K562 (cell line): ENCODE measurements around the gene HOXB8. TPM values are rescaled to one million over a fixed set of nuclear protein-coding genes. Genes with fewer than 3 reads are reported as not detected.

ENCODE experiments used
- ATAC-seq: fragments of 200-7000 bp; cut with Tn5 transposase; 3 replicates; pipeline ENCODE4 v1.9.1; 2020; ENCODE audit warnings: moderate library complexity
- BruUV-seq: library from RNA; stranded (reverse); fragments of 400-500 nt; replicated peaks from 2 replicates; lab custom pipeline; 2021; lab: Mats Ljungman, UMichigan
- CTCF ChIA-PET: fragments of 300-600 bp; formaldehyde crosslinking; extraction: SDS; loops from one replicate; lab custom pipeline; 2021; ENCODE audit warnings: low intra/inter-chr PET ratio; lab: Yijun Ruan, JAX
- POLR2A ChIA-PET: fragments of 300-600, 350-650 bp; sonication (Branson Sonifier 250); formaldehyde crosslinking; extraction: SDS; loops from one replicate; lab custom pipeline; 2021; ENCODE audit warnings: antibody characterized with exemption, inconsistent platforms; lab: Yijun Ruan, JAX
- DNase-seq, 4 experiments: peaks; one replicate each; pipeline versions ENCODE4 v3.0.0 to v3.0.0-alpha.2; 2011 to 2018; ENCODE audit warnings: low spot score in 3 of 4, mixed read lengths in 3 of 4; ENCODE audit errors: extremely low read depth in 1 of 4
- FAIRE-seq: peaks from 2 replicates; lab custom pipeline; 2011; peaks lifted over from hg19 to GRCh38; lab: Jason Lieb, UNC
- H2AFZ ChIP-seq: 2 replicates; pipeline ENCODE4 v1.6.0; 2011; ENCODE audit warnings: low read depth, low read length, control low read depth, inconsistent platforms
- H3K27ac ChIP-seq: fragments of 200-600 bp; 3 replicates; pipeline ENCODE4 v1.8.0; 2011; ENCODE audit warnings: low read depth, mild to moderate bottlenecking, control low read depth, inconsistent platforms, low read length, moderate library complexity, mixed read lengths; ENCODE audit errors: extremely low read depth
- H3K27me3 ChIP-seq, 2 experiments: fragments of 300-600 bp in 1 of 2; 2 replicates in 1 of 2; 3 replicates in 1 of 2; pipeline versions ENCODE4 v1.6.0 to v1.8.0; 2011; ENCODE audit warnings: inconsistent platforms in 2 of 2, low read length in 2 of 2, mild to moderate bottlenecking in 1 of 2, mixed read lengths in 1 of 2, moderate library complexity in 1 of 2; ENCODE audit not compliant: control insufficient read depth in 2 of 2, insufficient read depth in 2 of 2
- H3K36me3 ChIP-seq: fragments of 300-600 bp; 3 replicates; pipeline ENCODE4 v1.8.0; 2011; ENCODE audit warnings: mild to moderate bottlenecking, low read length, inconsistent platforms; ENCODE audit not compliant: control insufficient read depth, insufficient read depth
- H3K4me1 ChIP-seq, 2 experiments: fragments of 200-600 bp in 1 of 2; replicated peaks in 1 of 2; 2 replicates in 1 of 2; 3 replicates in 1 of 2; pipeline versions ENCODE4 v1.5.1 to v1.8.0; 2011; ENCODE audit warnings: inconsistent platforms in 2 of 2, low read length in 2 of 2, mild to moderate bottlenecking in 1 of 2, mixed read lengths in 1 of 2, moderate library complexity in 1 of 2; ENCODE audit not compliant: control insufficient read depth in 2 of 2, insufficient read depth in 2 of 2
- H3K4me2 ChIP-seq: 2 replicates; pipeline ENCODE4 v1.6.1; 2011; ENCODE audit warnings: low read length, control low read depth, inconsistent platforms, mixed read lengths; ENCODE audit not compliant: insufficient read depth
- H3K4me3 ChIP-seq: fragments of 200-600 bp; sonication (generic), shearing (Covaris generic); 2 replicates; pipeline ENCODE4 v1.5.1; 2016; ENCODE audit warnings: control low read depth, inconsistent platforms
- H3K79me2 ChIP-seq: fragments of 200-600 bp; 3 replicates; pipeline ENCODE4 v1.8.0; 2011; ENCODE audit warnings: low read length, inconsistent platforms; ENCODE audit not compliant: control insufficient read depth, insufficient read depth
- H3K9ac ChIP-seq, 2 experiments: 2 replicates each; pipeline versions ENCODE4 v1.6.0 to v1.6.1; 2011; ENCODE audit warnings: low read depth in 2 of 2, low read length in 2 of 2, control low read depth in 1 of 2, inconsistent platforms in 1 of 2, mild to moderate bottlenecking in 1 of 2, mixed read lengths in 1 of 2; ENCODE audit not compliant: insufficient read depth in 1 of 2
- H3K9me1 ChIP-seq: one replicate; pipeline ENCODE4 v1.6.0; 2011; ENCODE audit warnings: inconsistent platforms, mild to moderate bottlenecking, low read length, moderate library complexity; ENCODE audit not compliant: control insufficient read depth, insufficient read depth
- H3K9me3 ChIP-seq: replicated peaks from 2 replicates; pipeline ENCODE4 v1.5.1; 2011; ENCODE audit warnings: low read depth, low read length, inconsistent platforms; ENCODE audit not compliant: control insufficient read depth, insufficient read depth
- H4K20me1 ChIP-seq: replicated peaks from 2 replicates; pipeline ENCODE4 v1.6.1; 2011; ENCODE audit warnings: low read length, inconsistent platforms, mixed read lengths; ENCODE audit not compliant: control insufficient read depth, insufficient read depth
- CCNT2 ChIP-seq: IDR thresholded peaks from 2 replicates; pipeline ENCODE4 v1.6.1; 2011; ENCODE audit warnings: borderline replicate concordance, low read depth, mild to moderate bottlenecking, moderate library complexity, mixed read lengths, low read length; ENCODE audit not compliant: insufficient read length; ENCODE audit errors: extremely low read depth
- CREB1 ChIP-seq, 2 experiments: sonication (generic) in 1 of 2; formaldehyde crosslinking in 1 of 2; IDR thresholded peaks; 2 replicates each; pipeline versions ENCODE4 v1.6.1 to v1.8.0; 2012 to 2022; ENCODE audit warnings: inconsistent platforms in 1 of 2, mild to moderate bottlenecking in 1 of 2, missing genetic modification reagents in 1 of 2, moderate library complexity in 1 of 2
- GATAD2B ChIP-seq: fragments of 450-650 bp; IDR thresholded peaks from 2 replicates; pipeline ENCODE4 v1.6.1; 2017; ENCODE audit warnings: mild to moderate bottlenecking, borderline replicate concordance
- HES1 ChIP-seq: fragments of 450-650 bp; IDR thresholded peaks from 2 replicates; pipeline ENCODE4 v1.6.1; 2016; ENCODE audit warnings: low read depth, mild to moderate bottlenecking, moderate library complexity
- MLLT1 ChIP-seq, 2 experiments: fragments of 450-650 bp; IDR thresholded peaks; 2 replicates each; pipeline ENCODE4 v1.6.1; 2016
- NCOA6 ChIP-seq: fragments of 450-650 bp; IDR thresholded peaks from 2 replicates; pipeline ENCODE4 v1.6.1; 2017; ENCODE audit warnings: mild to moderate bottlenecking
- POLR2H ChIP-seq: IDR thresholded peaks from 2 replicates; pipeline ENCODE4 v1.6.1; 2016; ENCODE audit warnings: missing genetic modification characterization, low read depth, mild to moderate bottlenecking, control low read depth, missing compliant biosample characterization, moderate library complexity
- PRPF4 ChIP-seq: fragments of 200-400 bp; formaldehyde crosslinking; IDR thresholded peaks from one replicate; pipeline ENCODE4 v1.6.1; 2017; ENCODE audit warnings: low read length, low read depth, mild to moderate bottlenecking; ENCODE audit not compliant: insufficient read depth, poor library complexity, severe bottlenecking
- RCOR1 ChIP-seq, 2 experiments: IDR thresholded peaks; 2 replicates each; pipeline ENCODE4 v1.6.1; 2012; ENCODE audit warnings: low read depth in 2 of 2, low read length in 2 of 2, borderline replicate concordance in 1 of 2, improper control_type of control experiment in 1 of 2
- SREBF1 ChIP-seq: fragments of 150-350 bp; IDR thresholded peaks from 2 replicates; pipeline ENCODE4 v1.6.1; 2014; ENCODE audit warnings: antibody characterized with exemption, low read depth, low read length, borderline replicate concordance
- TCF3 ChIP-seq: sonication (generic); formaldehyde crosslinking; IDR thresholded peaks from 2 replicates; pipeline ENCODE4 v1.4.0; 2020; ENCODE audit warnings: mild to moderate bottlenecking, missing genetic modification reagents
- ZBTB11 ChIP-seq, 3 experiments: fragments of 200-800 bp in 1 of 3; fragments of 250-450 bp in 1 of 3; fragments of 450-650 bp in 1 of 3; sonication (Bioruptor Pico) in 1 of 3; sonication (Bioruptor generic) in 1 of 3; formaldehyde crosslinking in 1 of 3; IDR thresholded peaks; 2 replicates each; pipeline versions ENCODE4 v1.6.1 to v1.8.0; 2016 to 2022; ENCODE audit warnings: mild to moderate bottlenecking in 2 of 3, missing genetic modification characterization in 2 of 3, missing compliant biosample characterization in 1 of 3, moderate library complexity in 1 of 3
- ZNF316 ChIP-seq: fragments of 450-650 bp; IDR thresholded peaks from 2 replicates; pipeline ENCODE4 v1.6.1; 2016
- ZNF699 ChIP-seq: fragments of 250-450 bp; sonication (Bioruptor Pico); IDR thresholded peaks from 2 replicates; pipeline ENCODE4 v1.8.0; 2021; ENCODE audit warnings: mild to moderate bottlenecking, moderate library complexity; ENCODE audit not compliant: insufficient replicate concordance
- WGBS: fragments of 100-300 bp; shearing (Covaris generic); methylation state at CpG from one replicate; pipeline ENCODE4 v1.1.6; 2016; ENCODE audit warnings: low coverage, mixed read lengths; ENCODE audit not compliant: insufficient coverage; ENCODE audit errors: missing lambda C conversion rate; 5-methylcytosine and 5-hydroxymethylcytosine counted together
- in situ Hi-C: fragments of 300-500 bp; cut with MboI; formaldehyde crosslinking; loops from 4 replicates; pipeline ENCODE4 v1.15.0; 2018; ENCODE audit warnings: inconsistent platforms, mixed read lengths
- intact Hi-C: fragments of 100-400 bp; cut with micrococcal nuclease; formaldehyde crosslinking; loops from 2 replicates; pipeline ENCODE4 v1.14.2; 2022
- polyA plus RNA-seq, 8 experiments: library from polyadenylated mRNA; depleted of rRNA in 4 of 8; stranded (reverse) in 5 of 8; unstranded in 3 of 8; fragments of >200 nt; fragmentation: Nextera tagmentation in 2 of 8; fragmentation: Illumina TruSeq in 1 of 8; extraction: Ambion mirVana in 2 of 8; extraction: Trizol in 1 of 8; gene quantifications; 2 replicates each; pipeline versions ENCODE4 v1.2.1 to v1.2.3, GENCODE V29; 2011 to 2014; ENCODE audit warnings: inconsistent platforms in 1 of 8, missing spikeins in 1 of 8
- total RNA-seq, 7 experiments: library from RNA; depleted of rRNA in 6 of 7; stranded (reverse); fragments of >200 nt in 6 of 7; fragmentation: Illumina TruSeq in 2 of 7; extraction: Trizol in 2 of 7; gene quantifications; 2 replicates each; pipeline versions ENCODE4 v1.2.1 to v1.2.3, GENCODE V29; 2011 to 2021; ENCODE audit warnings: low replicate concordance in 1 of 7

The HOXB8 gene
- total and polyA plus RNA-seq, 9 of the 15 experiments (the other 6 are each of a cell fraction or from before 2014, with no cell fraction given): 0.52 to 23.8 (median 3.6) TPM

GRCh38 chr17:48630925-48631692 lies 16.0 kb upstream of the HOXB8 start:
- Histone ChIP-seq H3K9me1 (no peaks in the 10 kb centered on the region), H3K27me3 (no peaks in the 10 kb centered on the region), H3K4me3 (peak overlapping the region; percentile 97), H2AFZ (peak overlapping the region; percentile 3; the same call in 1 of the 2 replicates), H3K9ac (peak overlapping the region; percentile 82 to 95), H4K20me1 (no peaks in the 10 kb centered on the region), H3K9me3 (no peaks in the 10 kb centered on the region), H3K4me1 (peaks cover 46 to 71% of the 10 kb centered on the region in 2 experiments), H3K79me2 (peaks cover 57% of the 10 kb centered on the region), H3K4me2 (peak overlapping the region; percentile 99), H3K36me3 (peaks cover 8% of the 10 kb centered on the region; the same call in 1 of the 3 replicates), H3K27ac (peak overlapping the region; percentile 97)
- DNase-seq (peak; percentile 79 to 93 (median 86)), ATAC-seq (peak; percentile 71), FAIRE-seq (peak; percentile 97)
- no TSS peak for BruUV-seq
- in situ Hi-C loops (no loop called here), intact Hi-C loops (no loop called here)
- CTCF ChIA-PET: interaction anchor here (0.6 kb wide), 1 partner anchor 304 kb away, joined by 4 read pairs; no protein-coding TSS in a partner anchor
- POLR2A ChIA-PET: interaction anchor here (0.8 to 2.5 kb wide), 5 partner anchors 8 to 13 kb away, joined by 3 to 21 read pairs (median 4); no protein-coding TSS in a partner anchor
- WGBS: 5% methylated on average over 15 of the region's 15 CpGs
- peak; percentile 85 to 91 for TF ChIP-seq MLLT1 (IDR thresholded peaks at IDR 0.05)
- TF ChIP-seq POLR2H (tag): peak; percentile 39; the same call in 1 of the 2 replicates
- TF ChIP-seq ZNF699: no peak
- no peak for TF ChIP-seq GATAD2B
- no peak for TF ChIP-seq SREBF1
- TF ChIP-seq CREB1 (IDR thresholded peaks at IDR 0.05): no peak
- no peak for TF ChIP-seq CREB1 (CRISPR knock-in tag; IDR thresholded peaks at IDR 0.05)
- peak in 1 of 3 experiments; percentile 53; a peak in 1 of 6 replicates for TF ChIP-seq ZBTB11 (CRISPR knock-in tag; IDR thresholded peaks at IDR 0.05)
- 0 out of 2 replicates have a peak, but pooled peaks have one; percentile 38 for TF ChIP-seq NCOA6
- peak; percentile 72 for TF ChIP-seq CCNT2
- TF ChIP-seq PRPF4: no peak
- peak; percentile 74 for TF ChIP-seq HES1
- peak; percentile 74 for TF ChIP-seq TCF3 (CRISPR knock-in tag)
- TF ChIP-seq ZNF316: peak; percentile 83
- TF ChIP-seq RCOR1 (IDR thresholded peaks at IDR 0.05; ENCODE audit: borderline replicate concordance in 1 of 2, low read depth in 2 of 2, low read length in 2 of 2): peak in 1 of 2 experiments; percentile 96; a peak in 2 of 4 replicates
